Activated CD8-positive, alpha-beta memory T cell treated with anti-CD3 and anti-CD28 coated beads for 4 hours (primary cell): Measurements from ENCODE around the gene RBM34.

Experiments
- DNase-seq, 2 donors: peaks; one replicate each; pipeline ENCODE4 v3.0.0-alpha.2; 2020; ENCODE audit warnings: low read depth in 2 of 2

RBM34 gene

DNA sequence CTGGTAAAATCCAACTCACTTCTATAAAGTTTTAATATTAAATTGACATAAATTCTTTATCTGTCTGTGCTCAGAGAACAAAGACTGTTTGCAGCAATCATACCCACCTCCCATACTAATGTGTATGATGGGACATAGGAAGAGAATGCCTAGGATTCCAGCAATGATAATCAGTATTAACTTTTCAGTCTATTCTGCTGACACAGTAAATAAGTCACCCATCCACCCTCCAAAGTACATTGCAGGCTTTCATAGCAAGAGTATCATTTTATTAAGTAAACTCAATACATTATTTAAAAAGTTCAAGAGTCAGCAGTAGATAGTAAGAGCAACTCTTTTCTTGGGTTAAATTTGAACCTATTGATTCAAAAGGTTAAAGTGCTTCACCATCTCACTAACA is 8.8 kb downstream of the RBM34 start:
- DNase-seq, result no peak

DNA sequence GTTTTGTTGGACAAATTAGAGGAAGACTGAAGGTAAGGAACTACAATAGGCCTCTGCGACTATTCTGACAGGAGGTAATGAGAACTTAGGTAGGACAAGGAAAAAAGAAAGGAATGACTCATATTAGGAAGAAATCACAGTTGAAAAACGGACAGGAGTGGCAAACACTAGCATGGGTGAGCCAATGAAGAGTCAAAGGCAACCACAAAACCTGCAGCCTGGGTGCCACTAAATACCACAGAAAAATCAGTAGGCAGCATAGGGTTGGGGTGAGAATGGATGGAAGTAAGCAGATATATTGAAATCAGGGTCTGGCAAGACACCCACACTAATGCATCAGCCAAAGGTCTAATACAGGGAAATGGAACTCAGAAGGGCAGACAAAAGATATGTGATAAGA is 10.0 kb downstream of the RBM34 start:
- DNase-seq, result no peak

DNA sequence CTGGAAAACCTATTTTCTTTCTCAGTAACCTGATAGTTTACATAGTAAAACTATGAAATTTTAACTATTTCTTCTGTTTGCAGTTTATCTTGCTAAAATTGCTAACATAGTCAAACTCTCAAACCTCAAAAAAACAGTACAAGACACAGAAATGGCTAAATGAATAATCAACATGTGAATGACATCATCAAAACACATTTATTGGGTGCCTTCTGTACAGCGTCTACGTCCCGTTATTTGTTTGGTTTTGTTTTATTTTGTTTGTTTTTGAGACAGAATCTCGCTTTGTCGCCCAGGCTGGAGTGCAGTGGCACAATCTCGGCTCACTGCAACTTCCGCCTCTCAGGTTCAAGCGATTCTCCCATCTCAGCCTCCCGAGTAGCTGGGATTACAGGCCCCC is 11.2 kb downstream of the RBM34 start:
- no peak for DNase-seq

DNA sequence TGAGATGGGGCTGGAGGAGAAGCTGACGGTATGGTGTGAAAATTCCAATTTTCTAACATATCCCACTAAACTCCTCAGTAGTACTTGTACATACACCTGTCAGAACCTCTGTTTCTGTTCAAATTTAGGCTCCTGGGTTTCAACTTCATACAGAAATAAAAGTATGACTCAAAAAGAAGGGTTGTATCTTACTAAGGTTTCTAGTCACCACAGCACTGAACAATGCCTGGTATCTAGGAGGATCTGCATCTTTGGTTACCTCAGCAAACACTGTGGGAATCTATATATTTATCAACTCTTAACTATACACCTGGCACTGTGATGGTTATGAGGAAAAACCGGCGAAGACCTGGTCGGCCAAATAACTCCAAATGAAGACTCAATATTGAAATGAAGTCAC is 13.8 kb downstream of the RBM34 start:
- DNase-seq, result no peak

DNA sequence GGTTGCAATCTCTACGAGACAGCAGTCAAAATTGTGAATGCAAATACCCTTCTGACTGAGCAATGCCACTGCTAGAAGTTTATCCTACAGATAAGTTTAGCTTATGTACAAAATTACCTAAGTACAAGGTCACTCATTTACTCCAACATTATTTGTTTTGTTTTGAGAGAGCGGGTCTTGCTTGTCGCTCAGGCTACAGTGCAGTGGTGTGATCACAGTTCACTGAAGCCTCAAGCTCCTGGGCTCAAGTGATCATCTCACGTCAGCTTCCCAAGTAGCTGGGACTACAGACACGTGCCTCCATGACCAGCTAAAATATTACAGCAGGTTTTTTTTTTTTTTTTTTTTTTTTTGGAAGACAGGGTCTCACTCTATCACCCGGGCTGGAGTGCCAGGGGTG is 15.4 kb downstream of the RBM34 start:
- DNase-seq, result no peak

DNA sequence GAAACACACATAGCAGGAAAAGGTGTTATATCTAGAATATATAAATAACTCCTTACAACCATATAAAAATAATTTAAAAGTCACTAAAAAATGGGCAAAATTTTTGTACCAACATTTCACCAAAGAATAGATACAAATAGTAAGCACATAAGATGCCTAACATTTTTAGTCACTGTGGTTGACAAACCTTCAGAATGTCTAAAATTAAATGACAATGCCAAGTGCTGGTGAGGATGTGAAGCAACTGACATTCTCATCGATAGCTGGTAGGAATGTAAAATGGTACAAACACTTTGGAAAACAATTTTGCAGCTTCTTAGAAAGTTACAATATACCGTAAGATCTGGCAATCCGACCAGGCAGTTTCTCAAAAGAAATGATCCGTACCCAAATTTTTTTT is 18.1 kb downstream of the RBM34 start:
- DNase-seq, result no peak

DNA sequence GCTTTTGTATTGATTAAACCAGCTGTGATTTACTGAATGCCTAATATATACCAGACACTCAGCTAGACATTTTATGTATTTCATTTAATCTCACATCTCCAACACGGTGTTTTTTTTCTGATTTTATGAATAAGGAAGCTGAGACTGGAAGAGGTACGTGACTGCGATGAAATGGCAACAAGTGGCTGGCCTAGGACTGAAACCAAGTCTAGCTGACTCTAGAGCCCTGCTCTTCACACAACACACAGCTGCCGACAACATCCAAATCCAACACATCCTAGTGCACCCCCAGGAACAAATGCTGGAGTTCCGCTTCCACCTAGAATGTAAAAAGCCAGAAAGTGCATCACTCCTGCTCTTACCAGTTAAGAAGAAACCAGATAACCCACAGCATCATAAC is 21.7 kb downstream of the RBM34 start:
- no peak for DNase-seq

DNA sequence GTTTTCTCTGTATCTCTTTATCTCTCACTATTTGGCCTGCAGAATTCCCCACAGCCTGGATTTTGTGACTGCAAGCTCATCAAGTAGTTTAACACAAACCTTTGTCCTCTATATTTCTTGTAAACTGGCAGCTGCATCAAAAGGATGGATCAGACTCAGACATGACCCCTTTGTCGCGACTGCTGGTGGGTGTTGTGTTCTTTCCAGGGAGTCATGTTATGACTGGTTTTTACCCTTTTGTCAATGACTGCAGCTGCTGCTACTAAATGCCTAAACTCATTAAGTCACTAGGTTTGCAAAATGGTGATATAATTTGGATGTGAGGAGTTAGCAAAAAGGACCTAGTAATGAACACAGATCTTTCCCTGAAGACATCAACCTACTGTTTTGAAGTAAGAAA is 22.2 kb downstream of the RBM34 start:
- DNase-seq, result no peak

DNA sequence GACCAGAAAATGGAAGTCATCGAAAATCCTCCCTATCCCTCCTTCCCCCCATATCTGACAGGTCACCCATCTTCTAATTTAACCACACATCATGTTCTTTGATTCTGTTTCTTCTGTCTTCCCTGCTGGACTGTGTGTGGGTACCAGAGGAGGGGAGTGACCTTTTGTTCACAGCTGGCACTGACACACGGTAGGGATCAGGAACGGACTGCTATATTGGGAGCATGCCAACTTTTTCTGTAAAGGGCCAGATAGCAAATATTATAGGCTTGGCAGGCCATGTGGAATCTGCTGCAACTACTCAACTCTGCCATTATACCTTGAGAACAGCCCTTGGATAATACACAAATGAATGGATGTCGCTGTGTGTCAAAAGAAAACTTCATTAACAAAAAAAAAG is 24.9 kb downstream of the RBM34 start:
- DNase-seq, result no peak

DNA sequence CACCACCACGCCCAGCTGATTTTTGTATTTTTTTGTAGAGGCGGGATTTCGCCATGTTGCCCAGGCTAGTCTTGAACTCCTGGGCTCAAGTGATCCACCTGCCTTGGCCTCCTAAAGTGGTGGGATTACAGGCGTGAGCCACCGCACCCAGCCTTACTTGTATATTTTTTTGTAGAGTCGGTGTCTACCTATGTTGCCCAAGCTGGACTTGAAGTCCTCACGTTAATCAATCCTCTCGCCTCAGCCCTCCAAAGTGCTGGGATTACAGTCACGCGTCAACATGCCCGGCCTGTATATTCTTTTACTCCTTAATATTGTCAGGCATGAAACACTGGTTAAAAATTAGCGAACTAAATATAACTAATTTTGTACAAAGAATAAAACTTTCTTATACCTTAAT is 26.9 kb downstream of the RBM34 start:
- DNase-seq, result no peak

DNA sequence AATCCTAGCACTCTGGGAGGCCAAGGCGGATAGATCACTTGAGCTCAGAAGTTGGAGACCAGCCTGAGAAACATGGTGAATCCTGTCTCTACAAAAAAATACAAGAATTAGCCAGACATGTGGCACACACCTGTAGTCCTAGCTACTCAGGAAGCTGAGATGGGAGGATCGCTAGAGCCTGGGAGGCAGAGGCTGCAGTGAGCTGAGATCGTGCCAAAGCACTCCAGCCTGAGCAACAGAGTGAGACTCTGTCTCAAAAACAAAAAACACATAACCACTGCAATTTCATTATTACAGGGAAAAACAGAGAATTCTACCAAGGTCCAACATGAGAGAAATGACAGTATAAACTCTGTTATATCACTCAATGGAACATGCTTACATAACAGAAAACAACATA is 28.0 kb downstream of the RBM34 start:
- no peak for DNase-seq

DNA sequence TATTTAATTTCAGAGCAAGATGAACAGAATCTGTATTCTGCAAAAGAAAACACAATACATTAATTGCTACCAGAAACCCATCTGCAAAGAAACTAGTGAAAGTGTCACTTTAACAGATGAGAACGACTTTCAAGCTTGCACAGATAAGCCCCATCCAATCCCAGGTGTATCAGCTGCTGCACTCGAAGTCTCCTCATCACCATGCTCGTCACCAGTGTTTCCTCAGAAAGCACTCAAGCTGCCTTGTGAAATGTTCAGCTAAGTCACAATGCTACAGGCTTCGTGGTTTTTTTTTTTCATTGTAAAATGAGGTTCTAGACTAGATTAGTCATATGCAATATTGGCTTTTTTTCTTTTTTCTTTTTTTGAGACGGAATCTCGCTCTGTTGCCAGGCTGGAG is 29.1 kb downstream of the RBM34 start:
- no peak for DNase-seq

DNA sequence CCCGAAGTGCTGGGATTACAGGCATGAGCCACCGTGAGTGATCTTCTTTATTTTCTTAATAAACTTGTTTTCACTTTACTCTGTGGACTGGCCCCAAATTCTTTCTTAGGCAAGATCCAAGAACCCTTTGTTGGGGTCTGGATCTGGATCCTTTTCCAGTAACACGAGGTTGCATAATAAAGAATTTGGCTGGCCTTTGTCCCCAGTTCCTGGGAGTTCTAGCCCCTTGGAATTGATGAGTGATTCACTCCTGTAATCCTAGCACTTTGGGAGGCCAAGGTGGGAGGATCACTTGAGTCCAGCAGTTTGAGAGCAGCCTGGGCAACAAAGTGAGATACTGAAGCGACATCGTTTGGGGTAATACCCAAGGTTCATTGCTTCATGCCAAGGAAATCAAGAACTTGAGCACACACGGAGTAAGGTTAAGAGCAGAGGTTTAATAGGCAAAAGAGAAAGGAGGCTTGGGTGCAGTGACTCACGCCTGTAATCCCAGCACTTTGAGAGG is 30.2 kb downstream of the RBM34 start:
- no peak for DNase-seq

DNA sequence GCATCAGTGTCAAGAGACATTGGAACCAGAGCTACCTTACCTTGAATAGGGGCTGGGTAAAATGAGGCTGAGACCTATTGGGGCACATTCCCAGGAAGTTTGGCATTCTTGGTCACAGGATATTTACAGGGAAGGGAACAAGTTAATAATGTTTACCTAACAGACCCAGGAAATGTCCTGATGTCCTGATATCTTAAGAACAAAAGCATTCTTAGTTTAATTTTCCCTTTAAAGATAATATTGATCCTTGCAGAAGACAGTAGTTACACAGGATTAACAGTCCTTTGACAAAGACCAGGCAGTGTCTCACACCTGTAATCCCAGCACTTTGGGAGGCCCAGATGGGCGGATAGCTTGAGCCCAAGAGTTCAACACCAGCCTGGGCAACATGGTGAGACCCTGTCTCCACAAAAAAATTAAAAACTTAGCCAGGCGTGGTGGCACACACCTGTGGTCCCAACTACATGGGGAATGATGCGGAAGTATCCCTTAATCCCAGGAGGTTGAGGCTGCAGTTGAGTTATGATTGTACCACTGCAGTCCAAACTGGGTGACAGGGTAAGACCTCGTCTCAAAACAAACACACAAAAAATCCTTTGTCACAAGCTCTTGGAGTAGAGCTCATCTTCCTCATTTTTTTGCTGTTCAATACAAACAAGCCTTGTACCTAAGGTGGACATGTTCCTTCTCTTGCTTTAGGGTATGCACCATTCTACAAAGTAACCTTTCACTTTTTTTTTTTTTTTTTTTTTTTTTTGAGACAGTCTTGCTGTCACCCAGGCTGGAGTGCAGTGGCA is 31.1 kb downstream of the RBM34 start:
- no peak for DNase-seq

DNA sequence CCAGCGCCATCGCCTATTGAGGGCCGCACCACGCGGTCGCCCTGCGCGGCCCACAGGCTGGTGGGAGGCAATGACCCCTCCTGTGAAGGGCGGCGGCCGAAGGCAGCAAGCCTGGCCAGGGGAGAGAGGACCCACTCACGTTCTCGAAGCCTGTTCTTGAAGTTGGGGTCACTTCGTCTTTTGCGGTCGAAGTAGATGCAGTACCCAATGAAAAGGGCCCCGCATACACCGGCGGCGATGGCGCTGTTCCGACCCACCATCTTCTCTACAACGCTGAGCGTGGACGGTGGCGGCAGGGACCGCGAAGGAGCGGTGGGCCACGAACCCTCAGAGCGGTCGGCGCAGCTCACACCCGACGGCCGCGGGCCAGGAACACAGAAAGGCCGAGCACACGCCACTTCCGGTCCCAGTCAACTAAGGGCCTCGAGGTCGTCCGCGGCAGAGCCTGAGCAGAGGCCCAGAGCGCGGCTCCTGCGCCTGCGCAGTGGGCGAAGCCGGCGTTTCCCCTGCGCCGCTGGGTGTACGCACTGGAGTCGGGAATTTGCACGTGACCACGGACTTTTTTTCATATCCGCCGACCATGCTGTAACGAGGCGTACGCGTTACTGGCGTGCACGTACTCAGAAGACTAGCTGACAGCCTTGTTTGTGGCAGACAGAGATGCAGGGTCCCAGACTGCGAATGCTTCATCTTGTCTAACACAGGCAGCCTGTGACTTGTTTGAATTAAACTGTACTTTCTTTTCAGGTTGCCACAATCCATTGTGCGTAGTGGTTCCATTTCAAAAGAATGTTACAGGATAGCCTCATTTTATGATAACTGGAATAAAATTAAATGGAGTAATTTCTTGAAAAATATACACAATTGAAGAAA is 32.4 kb downstream of the RBM34 start, which contains the start of gene TOMM20:
Gene TOMM20, minus strand, starts transcription at position 382 of the 873 bp plus-strand sequence. Its CDS starts 122 bp downstream, at position 260.
- peak; percentile 84 to 90 for DNase-seq

DNA sequence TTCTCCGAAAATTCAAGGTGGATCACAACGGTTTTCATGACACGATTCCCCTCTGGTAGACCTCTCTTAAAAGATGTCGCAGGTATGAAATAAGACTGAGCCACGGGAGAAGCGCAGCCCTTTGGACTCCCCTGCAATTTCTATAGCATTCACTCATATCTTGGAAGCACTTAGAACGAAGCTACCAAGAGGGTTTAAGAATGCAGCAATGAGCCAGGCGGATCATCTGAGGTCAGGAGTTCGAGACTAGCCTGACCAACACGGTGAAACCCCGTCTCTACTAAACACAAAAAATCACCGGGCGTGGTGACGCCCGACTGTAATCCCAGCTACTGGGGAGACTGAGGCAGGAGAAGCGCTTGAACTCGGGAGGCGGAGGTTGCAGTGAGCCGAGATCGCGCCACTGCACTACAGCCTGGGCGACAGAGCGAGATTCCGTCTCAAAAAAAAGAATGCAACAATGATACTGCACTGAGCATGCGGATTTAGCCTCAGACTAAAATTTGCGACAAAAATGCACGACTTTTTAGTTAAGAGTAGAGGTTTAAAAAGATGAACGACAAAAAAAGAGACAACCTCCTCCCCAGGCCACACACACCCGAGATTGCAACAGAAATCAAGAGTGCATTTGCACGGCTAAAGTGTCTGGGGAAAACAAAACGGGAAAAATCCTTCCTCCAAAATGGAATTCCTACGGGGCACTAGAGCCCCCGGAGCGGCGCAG is 33.2 kb downstream of the RBM34 start:
- no peak for DNase-seq

DNA sequence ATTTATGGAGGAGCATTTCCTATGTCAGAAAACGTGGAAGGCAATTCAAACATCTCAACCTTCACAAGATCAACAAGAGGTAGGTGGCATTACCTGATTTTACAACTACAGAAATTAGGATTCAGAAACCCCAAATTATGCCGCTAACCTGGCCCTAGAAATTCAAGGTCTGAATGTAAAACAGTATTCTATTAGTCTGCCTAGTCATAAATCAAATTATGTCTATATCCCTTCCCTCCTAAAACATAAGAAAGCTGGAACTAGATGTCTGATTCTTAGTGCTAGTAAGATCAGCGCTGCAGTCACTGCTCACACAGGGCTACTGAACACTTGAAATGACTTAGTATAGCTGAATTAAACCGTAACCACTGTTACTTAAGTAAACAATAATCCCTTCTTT is 33.8 kb downstream of the RBM34 start:
- no peak for DNase-seq

DNA sequence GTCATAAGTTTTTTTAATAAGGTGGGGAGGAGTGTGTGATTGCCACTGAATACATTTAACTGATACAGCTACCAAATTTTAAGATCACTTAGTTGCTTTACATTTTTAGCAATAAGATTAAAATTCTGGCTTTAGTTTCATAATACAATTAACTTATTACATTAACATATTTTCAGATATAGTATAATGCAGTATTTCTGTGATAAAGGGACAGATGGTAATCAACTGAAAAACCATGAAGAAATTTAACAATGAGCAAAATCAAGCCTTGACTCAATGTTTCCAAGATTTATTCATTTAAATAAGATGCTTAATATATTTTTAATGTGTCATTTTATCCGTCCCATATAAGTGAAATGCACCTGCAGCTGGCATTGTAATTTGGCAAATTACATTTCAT is 36.4 kb downstream of the RBM34 start:
- no peak for DNase-seq

DNA sequence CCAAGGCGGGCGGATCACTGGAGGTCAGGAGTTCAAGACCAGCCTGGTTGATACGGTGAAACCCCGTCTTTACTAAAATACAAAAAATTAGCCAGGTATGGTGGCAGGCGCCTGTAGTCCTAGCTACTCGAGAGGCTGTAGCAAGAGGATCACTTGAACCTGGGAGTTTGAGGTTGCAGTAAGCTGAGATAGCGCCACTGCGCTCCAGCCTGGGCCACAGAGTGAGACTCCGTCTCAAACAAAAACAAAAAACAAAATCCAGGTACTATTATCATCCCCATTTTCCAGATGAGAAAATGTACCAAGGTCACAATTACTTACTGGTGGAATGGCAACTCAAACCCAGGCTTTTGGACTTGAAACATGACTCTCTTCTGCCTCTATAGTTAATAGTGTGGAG is 36.9 kb downstream of the RBM34 start:
- no peak for DNase-seq

DNA sequence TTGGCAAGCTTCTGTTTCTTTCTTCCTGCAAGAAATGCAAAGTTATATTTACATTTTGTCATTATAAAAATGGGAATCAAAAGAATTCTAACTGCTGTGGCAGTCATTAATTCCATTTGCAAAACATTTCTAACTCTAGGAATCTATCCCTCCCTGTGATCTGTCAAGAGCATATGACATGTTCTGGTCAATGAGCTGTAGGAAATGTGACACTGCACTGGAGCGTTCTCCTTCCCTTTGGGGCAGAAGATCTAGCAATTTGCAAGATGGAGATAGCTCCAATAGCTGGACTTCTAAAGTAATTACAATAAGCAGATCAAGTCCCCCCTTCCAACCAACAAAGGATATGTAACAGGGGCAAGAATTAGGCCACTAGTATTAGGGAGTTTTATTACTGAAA is 38.7 kb downstream of the RBM34 start:
- DNase-seq, result no peak

DNA sequence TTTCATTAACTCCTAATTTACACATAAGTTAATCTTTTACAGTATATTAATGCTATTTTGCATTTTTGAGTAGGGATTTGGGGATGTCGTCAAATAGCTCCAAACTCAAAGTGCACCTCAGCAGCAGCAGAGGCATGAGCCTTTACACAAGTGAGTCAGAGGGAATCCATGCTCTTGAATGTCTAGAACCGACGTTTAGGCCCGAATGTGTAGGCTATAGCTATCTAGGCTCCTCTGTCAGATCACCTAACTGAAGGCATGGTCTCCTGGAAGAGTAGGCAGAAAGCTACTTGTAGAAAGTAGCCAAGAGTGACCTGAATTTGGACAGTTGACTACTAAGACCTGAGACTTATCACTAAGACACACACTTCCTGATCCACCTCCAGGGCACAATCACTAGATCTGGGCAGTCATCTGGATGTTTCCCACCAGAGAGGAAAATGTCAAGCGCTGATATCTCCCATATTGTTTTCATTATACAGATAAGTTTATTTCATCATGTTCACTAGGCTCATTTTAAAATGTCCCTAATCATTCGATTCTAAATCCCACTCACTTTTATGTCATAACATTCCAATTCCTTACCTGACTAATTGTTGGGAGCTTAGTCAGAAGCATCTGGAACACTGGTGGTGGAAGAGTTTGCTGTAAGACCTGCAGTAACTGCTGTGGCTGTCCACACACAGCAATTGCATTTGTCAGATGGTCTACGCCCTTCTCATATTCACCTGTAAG is 47.7 kb downstream of the RBM34 start:
- no peak for DNase-seq
